ENCODE data around the gene CHPF2. TPM values are rescaled to one million over a fixed set of nuclear protein-coding genes. Genes with fewer than 3 reads are reported as not detected.

CHPF2 gene
- total and polyA plus RNA-seq, 2 donors, result 18.0 to 35.2 TPM

DNA sequence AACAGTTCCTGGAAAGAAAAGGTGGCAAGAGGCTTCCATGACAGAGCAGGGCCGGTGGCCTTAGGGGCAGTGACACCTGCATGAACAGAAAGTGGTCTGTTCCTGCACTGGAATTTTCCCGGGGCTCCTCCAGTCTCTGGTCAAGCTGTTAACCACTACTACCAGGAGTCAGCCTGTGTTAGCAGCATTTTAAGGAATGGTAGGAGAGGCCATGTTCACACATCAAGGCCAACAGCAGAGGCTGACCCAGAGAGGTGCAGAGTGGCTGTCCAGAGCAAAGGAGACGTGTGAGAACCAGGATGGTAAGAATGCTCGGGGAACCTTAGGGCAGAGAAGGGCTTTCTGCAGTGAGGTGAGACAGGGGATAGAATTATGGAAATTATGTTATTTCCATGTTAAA lies 30.5 kb upstream of the CHPF2 start:
- Histone ChIP-seq H3K27me3 (ENCODE audit: control insufficient read depth in 2 of 2, insufficient read depth in 1 of 2, low read length in 1 of 2) (peaks cover 0 to 47% of the 10 kb centered on the region in 2 donors), H3K4me1 (ENCODE audit: control insufficient read depth in 2 of 2, insufficient read depth in 2 of 2, low read length in 2 of 2) (peaks cover 0 to 3% of the 10 kb centered on the region in 2 donors), H3K4me3 (ENCODE audit: low read length in 2 of 2) (no peak overlapping the region), H3K36me3 (ENCODE audit: control insufficient read depth in 2 of 2, insufficient read depth in 2 of 2, low read length in 1 of 2) (no peaks in the 10 kb centered on the region), H3K9me3 (ENCODE audit: control insufficient read depth in 2 of 2, insufficient read depth in 1 of 2, low read length in 1 of 2) (no peaks in the 10 kb centered on the region), H3K27ac (ENCODE audit: low read depth in 1 of 2, low read length in 1 of 2) (no peak overlapping the region)
- WGBS, result 93% methylated on average over 4 of the region's 4 CpGs
- DNase-seq (ENCODE audit: low read depth in 6 of 9, low spot score in 9 of 9), result no peak

DNA sequence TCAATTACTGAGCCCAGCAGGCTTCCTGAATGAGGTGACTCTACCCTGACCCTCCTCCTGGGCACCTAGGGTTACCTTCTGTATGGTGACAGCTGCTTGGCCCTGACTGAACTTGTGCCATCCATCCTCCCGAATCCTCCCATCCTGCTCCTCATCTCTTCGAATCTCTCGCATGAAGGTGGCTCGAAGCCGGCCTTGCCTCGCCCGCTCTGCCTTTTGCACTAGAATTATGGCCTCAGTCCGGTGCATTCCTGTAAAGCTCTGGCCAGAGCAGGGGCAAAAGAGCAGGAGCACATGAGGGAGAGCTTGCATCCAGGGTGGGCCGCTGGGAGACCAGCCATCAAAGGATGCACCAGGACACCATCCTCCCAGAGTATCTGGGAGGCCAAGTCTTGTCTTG lies 29.4 kb upstream of the CHPF2 start:
- H3K36me3 ChIP-seq (ENCODE audit: control insufficient read depth in 2 of 2, insufficient read depth in 2 of 2, low read length in 1 of 2), result no peaks in the 10 kb centered on the region
- peaks cover 0 to 11% of the 10 kb centered on the region in 2 donors for H3K4me1 ChIP-seq (ENCODE audit: control insufficient read depth in 2 of 2, insufficient read depth in 2 of 2, low read length in 2 of 2)
- DNase-seq (ENCODE audit: low read depth in 6 of 9, low spot score in 9 of 9), result no peak
- no peaks in the 10 kb centered on the region for H3K9me3 ChIP-seq (ENCODE audit: control insufficient read depth in 2 of 2, insufficient read depth in 1 of 2, low read length in 1 of 2)
- H3K27ac ChIP-seq (ENCODE audit: low read depth in 1 of 2, low read length in 1 of 2), result no peak overlapping the region
- H3K27me3 ChIP-seq (ENCODE audit: control insufficient read depth in 2 of 2, insufficient read depth in 1 of 2, low read length in 1 of 2), result peaks cover 0 to 44% of the 10 kb centered on the region in 2 donors
- WGBS, result 97% methylated on average over 9 of the region's 9 CpGs
- H3K4me3 ChIP-seq (ENCODE audit: low read length in 2 of 2), result no peak overlapping the region

DNA sequence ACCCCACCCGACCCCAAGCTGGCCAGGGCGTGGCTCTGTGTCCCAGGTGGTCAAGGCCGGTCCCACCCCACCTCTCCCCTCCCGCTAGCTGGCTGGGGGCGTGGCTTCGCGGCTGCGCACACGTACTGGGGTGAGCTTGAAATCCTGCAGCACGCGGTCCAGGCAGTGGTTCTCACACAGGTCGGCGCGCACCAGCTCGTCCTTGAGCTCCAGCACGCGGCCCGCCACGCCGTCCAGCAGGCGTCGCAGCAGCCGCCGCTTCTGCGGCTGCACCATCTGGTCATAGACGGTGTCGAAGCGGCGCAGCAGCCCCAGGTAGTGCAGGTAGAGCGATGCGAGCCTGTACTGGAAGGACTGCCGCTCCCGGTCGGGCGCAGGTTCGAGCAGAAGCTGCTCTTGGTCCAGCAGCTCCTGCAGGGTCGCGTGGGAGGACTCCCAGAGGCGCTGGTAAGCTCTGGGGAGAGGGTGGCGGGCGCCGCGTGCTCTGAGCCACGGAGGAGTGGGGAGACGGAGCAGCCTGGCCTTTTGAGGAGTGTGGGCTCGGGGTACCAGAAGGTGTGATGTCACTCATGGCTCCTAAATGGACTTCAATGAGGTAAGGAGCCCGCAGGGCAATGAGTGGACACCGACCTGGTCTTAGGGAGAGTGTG lies 27.8 kb upstream of the CHPF2 start:
- H3K27me3 ChIP-seq (ENCODE audit: control insufficient read depth in 2 of 2, insufficient read depth in 1 of 2, low read length in 1 of 2), result peaks cover 0 to 37% of the 10 kb centered on the region in 2 donors
- H3K27ac ChIP-seq (ENCODE audit: low read depth in 1 of 2, low read length in 1 of 2), result no peak overlapping the region
- H3K4me3 ChIP-seq (ENCODE audit: low read length in 2 of 2), result no peak overlapping the region
- no peaks in the 10 kb centered on the region for H3K36me3 ChIP-seq (ENCODE audit: control insufficient read depth in 2 of 2, insufficient read depth in 2 of 2, low read length in 1 of 2)
- DNase-seq (ENCODE audit: low read depth in 6 of 9, low spot score in 9 of 9), result no peak
- 84% methylated on average over 48 of the region's 48 CpGs for WGBS
- H3K4me1 ChIP-seq (ENCODE audit: control insufficient read depth in 2 of 2, insufficient read depth in 2 of 2, low read length in 2 of 2), result peaks cover 0 to 11% of the 10 kb centered on the region in 2 donors
- no peaks in the 10 kb centered on the region for H3K9me3 ChIP-seq (ENCODE audit: control insufficient read depth in 2 of 2, insufficient read depth in 1 of 2, low read length in 1 of 2)

DNA sequence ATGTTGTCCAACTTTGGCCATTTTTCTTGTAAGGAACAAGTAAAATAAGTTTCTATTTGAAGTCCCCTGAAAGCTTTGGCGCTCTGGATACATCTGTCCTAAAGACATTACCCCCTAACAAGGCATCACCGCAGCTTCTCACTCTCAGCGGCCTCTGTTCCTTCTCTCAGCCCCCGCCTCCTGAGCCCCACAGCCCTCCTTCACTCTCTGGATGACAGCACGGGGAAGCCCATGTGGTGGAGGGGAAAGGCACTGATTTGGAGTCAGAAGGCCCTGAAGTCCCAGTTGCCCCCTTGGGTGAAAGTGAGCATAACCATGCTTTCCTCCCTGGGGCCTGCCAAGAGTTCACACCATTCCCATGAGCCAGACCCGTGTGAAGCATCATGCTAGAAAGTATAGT lies 26.6 kb upstream of the CHPF2 start:
- DNase-seq (ENCODE audit: low read depth in 6 of 9, low spot score in 9 of 9), result no peak
- Histone ChIP-seq H3K36me3 (ENCODE audit: control insufficient read depth in 2 of 2, insufficient read depth in 2 of 2, low read length in 1 of 2) (no peaks in the 10 kb centered on the region), H3K9me3 (ENCODE audit: control insufficient read depth in 2 of 2, insufficient read depth in 1 of 2, low read length in 1 of 2) (no peaks in the 10 kb centered on the region), H3K4me3 (ENCODE audit: low read length in 2 of 2) (no peak overlapping the region), H3K27me3 (ENCODE audit: control insufficient read depth in 2 of 2, insufficient read depth in 1 of 2, low read length in 1 of 2) (peaks cover 0 to 37% of the 10 kb centered on the region in 2 donors), H3K27ac (ENCODE audit: low read depth in 1 of 2, low read length in 1 of 2) (no peak overlapping the region), H3K4me1 (ENCODE audit: control insufficient read depth in 2 of 2, insufficient read depth in 2 of 2, low read length in 2 of 2) (peaks cover 0 to 11% of the 10 kb centered on the region in 2 donors)
- WGBS, result 84% methylated on average over 6 of the region's 6 CpGs

DNA sequence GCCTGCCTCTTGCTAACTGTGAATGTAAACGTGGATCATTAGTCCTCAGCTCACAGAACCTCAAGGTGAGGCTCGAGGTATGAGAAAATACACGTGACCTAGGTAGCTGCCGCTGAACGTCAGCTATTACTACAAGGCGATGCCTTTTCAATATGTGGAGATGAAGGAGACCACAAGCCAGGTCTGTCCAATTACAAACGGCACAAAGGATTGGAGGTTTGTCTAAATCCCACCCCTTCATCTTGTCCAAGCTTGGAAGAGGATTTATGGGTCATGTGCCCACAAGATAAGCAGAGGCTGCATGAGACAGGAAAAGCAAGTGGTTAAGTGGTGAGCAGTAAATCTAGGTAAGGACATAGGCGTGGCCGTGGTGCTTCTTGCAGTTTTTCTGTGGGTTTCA lies 25.4 kb upstream of the CHPF2 start:
- no peak overlapping the region for H3K4me3 ChIP-seq (ENCODE audit: low read length in 2 of 2)
- no peak for DNase-seq (ENCODE audit: low read depth in 6 of 9, low spot score in 9 of 9)
- no peak overlapping the region for H3K27ac ChIP-seq (ENCODE audit: low read depth in 1 of 2, low read length in 1 of 2)
- H3K4me1 ChIP-seq (ENCODE audit: control insufficient read depth in 2 of 2, insufficient read depth in 2 of 2, low read length in 2 of 2), result peaks cover 0 to 11% of the 10 kb centered on the region in 2 donors
- 5% methylated on average over 9 of the region's 9 CpGs for WGBS
- H3K36me3 ChIP-seq (ENCODE audit: control insufficient read depth in 2 of 2, insufficient read depth in 2 of 2, low read length in 1 of 2), result peaks cover 0 to 2% of the 10 kb centered on the region in 2 donors
- no peaks in the 10 kb centered on the region for H3K9me3 ChIP-seq (ENCODE audit: control insufficient read depth in 2 of 2, insufficient read depth in 1 of 2, low read length in 1 of 2)
- peaks cover 0 to 37% of the 10 kb centered on the region in 2 donors for H3K27me3 ChIP-seq (ENCODE audit: control insufficient read depth in 2 of 2, insufficient read depth in 1 of 2, low read length in 1 of 2)

DNA sequence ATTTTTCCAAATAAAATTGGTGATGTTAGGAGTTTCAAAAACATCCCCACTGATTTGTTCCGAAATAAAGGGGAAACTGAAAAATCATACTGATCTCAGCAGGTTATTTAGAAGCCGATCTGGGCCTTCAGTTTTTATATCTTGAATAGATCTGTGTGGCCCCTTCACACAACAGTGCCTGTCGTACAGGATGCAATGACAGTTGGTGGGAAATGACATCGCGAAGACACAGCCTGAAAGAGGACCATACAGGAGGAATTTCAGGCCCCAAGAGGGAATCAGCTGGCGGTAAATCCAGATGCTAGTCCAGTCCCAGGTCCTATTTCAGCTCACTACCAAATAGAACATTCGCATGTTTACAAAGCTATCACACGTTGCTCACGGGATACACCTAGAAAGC lies 25.0 kb upstream of the CHPF2 start:
- 12% methylated on average over 9 of the region's 9 CpGs for WGBS
- Histone ChIP-seq H3K36me3 (ENCODE audit: control insufficient read depth in 2 of 2, insufficient read depth in 2 of 2, low read length in 1 of 2) (peaks cover 0 to 4% of the 10 kb centered on the region in 2 donors), H3K27ac (ENCODE audit: low read depth in 1 of 2, low read length in 1 of 2) (no peak overlapping the region), H3K4me3 (ENCODE audit: low read length in 2 of 2) (no peak overlapping the region), H3K27me3 (ENCODE audit: control insufficient read depth in 2 of 2, insufficient read depth in 1 of 2, low read length in 1 of 2) (peaks cover 0 to 37% of the 10 kb centered on the region in 2 donors), H3K9me3 (ENCODE audit: control insufficient read depth in 2 of 2, insufficient read depth in 1 of 2, low read length in 1 of 2) (no peaks in the 10 kb centered on the region), H3K4me1 (ENCODE audit: control insufficient read depth in 2 of 2, insufficient read depth in 2 of 2, low read length in 2 of 2) (peaks cover 0 to 11% of the 10 kb centered on the region in 2 donors)
- peak in 1 of 9 donors; percentile 21 for DNase-seq (ENCODE audit: low read depth in 6 of 9, low spot score in 9 of 9)

DNA sequence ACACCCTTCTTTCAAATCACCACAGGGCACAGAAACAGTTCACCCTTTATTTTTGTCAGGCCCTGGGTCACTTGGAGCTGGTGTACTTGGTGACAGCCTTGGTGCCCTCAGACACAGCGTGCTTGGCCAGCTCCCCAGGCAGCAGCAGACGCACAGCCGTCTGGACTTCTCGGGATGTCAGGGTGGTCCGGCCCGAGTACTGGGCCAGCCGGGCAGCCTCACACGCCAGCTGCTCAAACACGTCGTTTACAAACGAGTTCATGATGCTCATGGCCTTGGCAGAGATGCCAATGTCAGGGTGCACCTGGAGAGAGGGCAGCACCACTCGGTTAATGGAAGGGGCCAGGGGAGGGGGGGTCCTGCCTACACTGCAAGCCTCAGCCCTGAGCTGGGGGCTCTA lies 24.5 kb upstream of the CHPF2 start:
- WGBS, result 87% methylated on average over 12 of the region's 12 CpGs
- peaks cover 0 to 35% of the 10 kb centered on the region in 2 donors for H3K27me3 ChIP-seq (ENCODE audit: control insufficient read depth in 2 of 2, insufficient read depth in 1 of 2, low read length in 1 of 2)
- H3K27ac ChIP-seq (ENCODE audit: low read depth in 1 of 2, low read length in 1 of 2), result no peak overlapping the region
- no peaks in the 10 kb centered on the region for H3K9me3 ChIP-seq (ENCODE audit: control insufficient read depth in 2 of 2, insufficient read depth in 1 of 2, low read length in 1 of 2)
- peaks cover 0 to 11% of the 10 kb centered on the region in 2 donors for H3K4me1 ChIP-seq (ENCODE audit: control insufficient read depth in 2 of 2, insufficient read depth in 2 of 2, low read length in 2 of 2)
- no peak for DNase-seq (ENCODE audit: low read depth in 6 of 9, low spot score in 9 of 9)
- H3K36me3 ChIP-seq (ENCODE audit: control insufficient read depth in 2 of 2, insufficient read depth in 2 of 2, low read length in 1 of 2), result peaks cover 3 to 9% of the 10 kb centered on the region in 2 donors
- no peak overlapping the region for H3K4me3 ChIP-seq (ENCODE audit: low read length in 2 of 2)

DNA sequence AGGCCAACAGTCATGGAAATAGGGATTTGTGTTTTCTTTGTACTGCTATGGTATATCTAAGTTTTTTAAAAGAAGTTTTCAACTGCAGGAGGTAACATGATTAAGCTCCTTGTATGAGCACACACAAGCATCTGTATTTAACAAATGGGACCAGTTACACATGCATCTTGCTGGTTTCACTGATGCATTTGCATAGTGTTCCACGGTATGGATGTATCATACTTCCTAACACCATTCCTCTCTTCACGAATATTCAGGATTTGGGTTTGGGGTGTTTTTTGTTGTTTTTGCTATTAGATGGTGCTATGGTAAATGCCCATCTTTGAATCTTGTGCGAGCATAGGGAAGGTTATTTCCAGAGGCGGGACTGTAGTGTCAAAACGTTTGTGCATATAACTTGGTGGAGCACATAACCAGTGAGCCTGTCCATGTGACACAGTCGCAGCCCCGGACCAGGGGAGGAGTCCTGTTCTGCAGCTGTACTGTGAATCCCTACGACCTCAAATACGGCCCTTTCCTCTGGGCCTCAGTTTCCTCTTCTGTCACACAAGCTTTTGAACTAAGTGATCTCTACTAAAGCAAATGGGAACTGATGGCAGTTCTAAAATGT lies 23.9 kb upstream of the CHPF2 start:
- peaks cover 7 to 14% of the 10 kb centered on the region in 2 donors for H3K36me3 ChIP-seq (ENCODE audit: control insufficient read depth in 2 of 2, insufficient read depth in 2 of 2, low read length in 1 of 2)
- no peaks in the 10 kb centered on the region for H3K9me3 ChIP-seq (ENCODE audit: control insufficient read depth in 2 of 2, insufficient read depth in 1 of 2, low read length in 1 of 2)
- WGBS, result 84% methylated on average over 9 of the region's 9 CpGs
- H3K4me1 ChIP-seq (ENCODE audit: control insufficient read depth in 2 of 2, insufficient read depth in 2 of 2, low read length in 2 of 2), result peaks cover 0 to 11% of the 10 kb centered on the region in 2 donors
- no peak for DNase-seq (ENCODE audit: low read depth in 6 of 9, low spot score in 9 of 9)
- H3K4me3 ChIP-seq (ENCODE audit: low read length in 2 of 2), result no peak overlapping the region
- peaks cover 0 to 29% of the 10 kb centered on the region in 2 donors for H3K27me3 ChIP-seq (ENCODE audit: control insufficient read depth in 2 of 2, insufficient read depth in 1 of 2, low read length in 1 of 2)
- no peak overlapping the region for H3K27ac ChIP-seq (ENCODE audit: low read depth in 1 of 2, low read length in 1 of 2)

DNA sequence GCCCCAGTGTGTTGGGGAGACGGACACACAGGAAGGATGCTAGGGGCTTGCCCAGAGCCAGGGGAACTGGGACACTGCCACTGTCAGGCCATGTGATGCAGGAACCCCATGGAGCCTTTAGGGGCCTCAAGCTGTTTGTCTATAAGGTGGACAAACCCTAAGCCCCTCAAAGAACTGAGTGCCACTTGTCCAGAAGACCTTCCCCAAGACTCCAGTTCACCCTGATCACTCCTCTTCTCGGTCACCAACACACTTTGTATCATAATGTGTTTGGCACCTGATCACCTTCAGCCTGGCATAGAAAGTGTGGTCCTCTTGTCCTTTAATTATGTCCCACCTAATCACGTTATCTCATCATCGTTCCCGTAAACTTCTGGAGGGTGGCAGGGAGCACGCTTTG lies 22.7 kb upstream of the CHPF2 start:
- Histone ChIP-seq H3K27me3 (ENCODE audit: control insufficient read depth in 2 of 2, insufficient read depth in 1 of 2, low read length in 1 of 2) (peaks cover 0 to 18% of the 10 kb centered on the region in 2 donors), H3K9me3 (ENCODE audit: control insufficient read depth in 2 of 2, insufficient read depth in 1 of 2, low read length in 1 of 2) (no peaks in the 10 kb centered on the region), H3K4me3 (ENCODE audit: low read length in 2 of 2) (no peak overlapping the region), H3K36me3 (ENCODE audit: control insufficient read depth in 2 of 2, insufficient read depth in 2 of 2, low read length in 1 of 2) (peaks cover 18 to 25% of the 10 kb centered on the region in 2 donors), H3K4me1 (ENCODE audit: control insufficient read depth in 2 of 2, insufficient read depth in 2 of 2, low read length in 2 of 2) (peaks cover 0 to 11% of the 10 kb centered on the region in 2 donors), H3K27ac (ENCODE audit: low read depth in 1 of 2, low read length in 1 of 2) (no peak overlapping the region)
- WGBS, result 98% methylated on average over 6 of the region's 6 CpGs
- no peak for DNase-seq (ENCODE audit: low read depth in 6 of 9, low spot score in 9 of 9)

Measured in thymus (tissue), 11 donors.